ENCODE measurements around the gene HCFC1R1.

DNA sequence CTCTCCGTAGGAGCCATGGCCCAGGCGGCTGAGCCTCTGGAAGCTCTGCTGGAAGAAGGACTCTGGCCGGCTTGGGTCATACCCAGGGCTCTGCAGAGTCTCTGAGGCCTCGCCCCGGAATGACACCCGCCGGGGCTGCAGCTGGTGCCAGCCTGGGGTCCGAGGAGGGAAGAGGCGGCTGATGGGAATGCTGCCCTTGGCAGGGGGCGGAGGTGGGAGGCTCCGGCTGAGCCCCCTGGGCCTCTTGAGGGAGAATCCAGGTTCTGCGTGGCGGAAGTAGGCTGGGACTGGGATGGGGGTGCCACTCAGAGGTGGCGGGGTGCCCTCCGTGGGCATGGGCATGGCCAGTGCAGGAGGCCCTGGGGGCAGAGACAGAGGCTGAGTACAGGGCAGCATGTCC, 47.1 kb downstream of the HCFC1R1 start:
- TF ChIP-seq, protein P1, sequence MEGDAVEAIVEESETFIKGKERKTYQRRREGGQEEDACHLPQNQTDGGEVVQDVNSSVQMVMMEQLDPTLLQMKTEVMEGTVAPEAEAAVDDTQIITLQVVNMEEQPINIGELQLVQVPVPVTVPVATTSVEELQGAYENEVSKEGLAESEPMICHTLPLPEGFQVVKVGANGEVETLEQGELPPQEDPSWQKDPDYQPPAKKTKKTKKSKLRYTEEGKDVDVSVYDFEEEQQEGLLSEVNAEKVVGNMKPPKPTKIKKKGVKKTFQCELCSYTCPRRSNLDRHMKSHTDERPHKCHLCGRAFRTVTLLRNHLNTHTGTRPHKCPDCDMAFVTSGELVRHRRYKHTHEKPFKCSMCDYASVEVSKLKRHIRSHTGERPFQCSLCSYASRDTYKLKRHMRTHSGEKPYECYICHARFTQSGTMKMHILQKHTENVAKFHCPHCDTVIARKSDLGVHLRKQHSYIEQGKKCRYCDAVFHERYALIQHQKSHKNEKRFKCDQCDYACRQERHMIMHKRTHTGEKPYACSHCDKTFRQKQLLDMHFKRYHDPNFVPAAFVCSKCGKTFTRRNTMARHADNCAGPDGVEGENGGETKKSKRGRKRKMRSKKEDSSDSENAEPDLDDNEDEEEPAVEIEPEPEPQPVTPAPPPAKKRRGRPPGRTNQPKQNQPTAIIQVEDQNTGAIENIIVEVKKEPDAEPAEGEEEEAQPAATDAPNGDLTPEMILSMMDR (IDR thresholded peaks at IDR 0.05): no peak
- TF ChIP-seq EZH2 (IDR thresholded peaks at IDR 0.05; ENCODE audit: borderline replicate concordance, insufficient read depth, low read depth, low read length, poor library complexity, severe bottlenecking): no peak
